NOMO-1 treated with DMSO at 0.1 percent for 48 hours (cell line): ENCODE measurements around the gene MPHOSPH6.
"Not testable (repeated sequence)": the region's sequence is repeated elsewhere in the genome, so short reads cannot be mapped to it uniquely, and the experiment has no call there.

Source experiments
- DNase-seq: peaks from one replicate; lab custom pipeline; 2025; ENCODE audit not compliant: unreplicated experiment; lab: John Stamatoyannopoulos, UW

The MPHOSPH6 gene

GRCh38 chr16:82176204-82176603, 6.2 kb upstream of the MPHOSPH6 start:
- no peak for DNase-seq

GRCh38 chr16:82175627-82176026, 5.6 kb upstream of the MPHOSPH6 start:
- peak; percentile 21 for DNase-seq

- DNase-seq = no peak
These were observed 2.4 kb downstream of the MPHOSPH6 start for GRCh38 chr16:82167670-82168069.

GRCh38 chr16:82160226-82160625, 9.8 kb downstream of the MPHOSPH6 start:
- no peak for DNase-seq

GRCh38 chr16:82157836-82158235, 12.2 kb downstream of the MPHOSPH6 start:
- no peak for DNase-seq

- no peak for DNase-seq
These were observed 12.6 kb downstream of the MPHOSPH6 start for GRCh38 chr16:82157534-82157812.

- peak; percentile 7 for DNase-seq
These were observed 13.1 kb downstream of the MPHOSPH6 start for GRCh38 chr16:82156761-82157533.

- DNase-seq = peak; percentile 16
These were observed 17.3 kb downstream of the MPHOSPH6 start for GRCh38 chr16:82152641-82153112.

- no peak for DNase-seq
These were observed 17.8 kb downstream of the MPHOSPH6 start for GRCh38 chr16:82152196-82152595.

GRCh38 chr16:82150549-82150948, 19.5 kb downstream of the MPHOSPH6 start:
- no peak for DNase-seq

- no peak for DNase-seq
These were observed 20.5 kb downstream of the MPHOSPH6 start for GRCh38 chr16:82149536-82149935.

GRCh38 chr16:82147546-82147945, 22.5 kb downstream of the MPHOSPH6 start:
- no peak for DNase-seq

- no peak for DNase-seq
These were observed 23.1 kb downstream of the MPHOSPH6 start for GRCh38 chr16:82146957-82147356.

- DNase-seq = no peak
These were observed 23.5 kb downstream of the MPHOSPH6 start for GRCh38 chr16:82146556-82146955.

- not testable (repeated sequence) for DNase-seq
These were observed 30.8 kb downstream of the MPHOSPH6 start for GRCh38 chr16:82139286-82139571.

GRCh38 chr16:82138478-82139285, 31.3 kb downstream of the MPHOSPH6 start:
- no peak for DNase-seq

GRCh38 chr16:82137822-82138167, 32.2 kb downstream of the MPHOSPH6 start:
- DNase-seq = no peak

GRCh38 chr16:82136956-82137821, 32.8 kb downstream of the MPHOSPH6 start:
- DNase-seq = no peak

- DNase-seq = no peak
These were observed 34.2 kb downstream of the MPHOSPH6 start for GRCh38 chr16:82135844-82136243.

- no peak for DNase-seq
These were observed 35.2 kb downstream of the MPHOSPH6 start for GRCh38 chr16:82134846-82135245.

GRCh38 chr16:82133798-82134197, 36.2 kb downstream of the MPHOSPH6 start:
- no peak for DNase-seq

- DNase-seq = no peak
These were observed 40.1 kb downstream of the MPHOSPH6 start for GRCh38 chr16:82129881-82130280.
